HepG2 (cell line): ENCODE results near the gene THUMPD2. TPM values are rescaled to one million over a fixed set of nuclear protein-coding genes. Genes with fewer than 3 reads are reported as not detected.

Experiments used
- ATAC-seq: fragments of 200-7000 bp; cut with Tn5 transposase; 3 replicates; pipeline ENCODE4 v1.9.1; 2020; ENCODE audit warnings: mild to moderate bottlenecking, moderate library complexity
- BruUV-seq: library from RNA; stranded (reverse); fragments of 400-500 nt; replicated peaks from 2 replicates; lab custom pipeline; 2021; lab: Mats Ljungman, UMichigan
- CTCF ChIA-PET: fragments of 300-600 bp; formaldehyde crosslinking; extraction: SDS; loops from one replicate; lab custom pipeline; 2021; ENCODE audit warnings: low total read pairs, inconsistent platforms, low intra/inter-chr PET ratio; lab: Yijun Ruan, JAX
- POLR2A ChIA-PET: fragments of 350-600 bp; sonication (Branson Sonifier 250); formaldehyde crosslinking; loops from one replicate; lab custom pipeline; 2020; ENCODE audit warnings: antibody characterized with exemption, inconsistent platforms; lab: Yijun Ruan, JAX
- DNase-seq: peaks from one replicate; pipeline ENCODE4 v3.0.0-alpha.2; 2015; ENCODE audit warnings: low spot score
- FAIRE-seq: peaks from 3 replicates; lab custom pipeline; 2011; peaks lifted over from hg19 to GRCh38; lab: Jason Lieb, UNC
- H2AFZ ChIP-seq: one replicate; pipeline ENCODE4 v1.6.1; 2011; ENCODE audit warnings: low read length, inconsistent platforms
- H3K27ac ChIP-seq: fragments of 300-600 bp; 3 replicates; pipeline ENCODE4 v1.8.0; 2011; ENCODE audit warnings: mixed run types, mild to moderate bottlenecking, mixed read lengths, low read length, inconsistent platforms; ENCODE audit not compliant: insufficient read depth; ENCODE audit errors: extremely low read length
- H3K27me3 ChIP-seq, 2 experiments: fragments of 200-600 bp in 1 of 2; 2 replicates in 1 of 2; 3 replicates in 1 of 2; pipeline versions ENCODE4 v1.6.0 to v1.8.0; 2011; ENCODE audit warnings: low read length in 2 of 2, mild to moderate bottlenecking in 2 of 2, moderate library complexity in 2 of 2, inconsistent platforms in 1 of 2; ENCODE audit not compliant: insufficient read depth in 2 of 2, control insufficient read depth in 1 of 2
- H3K36me3 ChIP-seq, 2 experiments: fragments of 200-600 bp in 1 of 2; replicated peaks in 1 of 2; 2 replicates in 1 of 2; 3 replicates in 1 of 2; pipeline versions ENCODE4 v1.5.1 to v1.8.0; 2011; ENCODE audit warnings: low read length in 2 of 2, inconsistent platforms in 1 of 2; ENCODE audit not compliant: insufficient read depth in 2 of 2, control insufficient read depth in 1 of 2
- H3K4me1 ChIP-seq: 2 replicates; pipeline ENCODE4 v1.5.1; 2012; ENCODE audit warnings: low read length, inconsistent platforms; ENCODE audit not compliant: insufficient read depth
- H3K4me2 ChIP-seq: 2 replicates; pipeline ENCODE4 v1.6.0; 2011; ENCODE audit warnings: low read depth, low read length, inconsistent platforms
- H3K4me3 ChIP-seq, 3 experiments: fragments of 200-600 bp in 1 of 3; sonication (generic), shearing (Covaris generic) in 1 of 3; replicated peaks in 1 of 3; 2 replicates each; pipeline ENCODE4 v1.5.1; 2011 to 2016; ENCODE audit warnings: low read length in 3 of 3, inconsistent platforms in 2 of 3, low read depth in 2 of 3, mild to moderate bottlenecking in 2 of 3, control low read depth in 1 of 3, mixed read lengths in 1 of 3; ENCODE audit not compliant: insufficient read depth in 1 of 3
- H3K79me2 ChIP-seq: one replicate; pipeline ENCODE4 v1.6.1; 2011; ENCODE audit warnings: low read length, inconsistent platforms; ENCODE audit not compliant: insufficient read depth
- H3K9ac ChIP-seq: 2 replicates; pipeline ENCODE4 v1.6.0; 2011; ENCODE audit warnings: mild to moderate bottlenecking, low read depth, low read length, inconsistent platforms; ENCODE audit not compliant: insufficient read depth
- H3K9me3 ChIP-seq: 2 replicates; pipeline ENCODE4 v1.5.1; 2012; ENCODE audit warnings: mild to moderate bottlenecking, low read length
- H4K20me1 ChIP-seq: 2 replicates; pipeline ENCODE4 v1.6.0; 2011; ENCODE audit warnings: inconsistent platforms, mild to moderate bottlenecking, low read length, moderate library complexity; ENCODE audit not compliant: insufficient read depth
- ATF7 ChIP-seq, 2 experiments: fragments of 450-650 bp in 1 of 2; sonication (generic) in 1 of 2; formaldehyde crosslinking in 1 of 2; IDR thresholded peaks; 2 replicates each; pipeline versions ENCODE4 v1.4.0 to v1.6.1; 2016 to 2020; ENCODE audit warnings: antibody characterized with exemption in 1 of 2, mild to moderate bottlenecking in 1 of 2, missing genetic modification reagents in 1 of 2
- CCDC6 ChIP-seq: sonication (generic); formaldehyde crosslinking; IDR thresholded peaks from 2 replicates; pipeline ENCODE4 v1.8.1; 2022; ENCODE audit warnings: mild to moderate bottlenecking, missing genetic modification reagents, moderate library complexity
- EEA1 ChIP-seq: sonication (generic); formaldehyde crosslinking; IDR thresholded peaks from 2 replicates; pipeline ENCODE4 v1.5.1; 2020; ENCODE audit warnings: mild to moderate bottlenecking, missing genetic modification reagents, borderline replicate concordance
- HNRNPH1 ChIP-seq: fragments of 200-400 bp; formaldehyde crosslinking; optimal IDR thresholded peaks from 2 replicates; pipeline ENCODE3; 2017; ENCODE audit warnings: mild to moderate bottlenecking, low read depth, low read length
- HNRNPK ChIP-seq: fragments of 200-400 bp; formaldehyde crosslinking; IDR thresholded peaks from 2 replicates; pipeline ENCODE4 v1.6.1; 2018; ENCODE audit warnings: low read length, low read depth, moderate library complexity, mild to moderate bottlenecking; ENCODE audit not compliant: poor library complexity, severe bottlenecking
- JUN ChIP-seq: sonication (generic); formaldehyde crosslinking; IDR thresholded peaks from 2 replicates; pipeline ENCODE4 v1.4.0; 2020; ENCODE audit warnings: mild to moderate bottlenecking, missing genetic modification reagents
- JUNB ChIP-seq: sonication (generic); formaldehyde crosslinking; IDR thresholded peaks from 2 replicates; pipeline ENCODE4 v1.8.0; 2022; ENCODE audit warnings: missing genetic modification reagents, mild to moderate bottlenecking, borderline replicate concordance
- PBX2 ChIP-seq: IDR thresholded peaks from 2 replicates; pipeline ENCODE4 v1.6.1; 2016; ENCODE audit warnings: control low read depth
- PHF5A ChIP-seq: IDR thresholded peaks from one replicate; pipeline ENCODE4 v1.6.1; 2018; ENCODE audit warnings: low read depth, missing genetic modification reagents; ENCODE audit not compliant: unreplicated experiment
- POLR2AphosphoS2 ChIP-seq: IDR thresholded peaks from 2 replicates; pipeline ENCODE4 v1.6.1; 2011; ENCODE audit warnings: low read depth, low read length, improper control_type of control experiment
- ZFX ChIP-seq: sonication (generic); formaldehyde crosslinking; IDR thresholded peaks from 2 replicates; pipeline ENCODE4 v1.4.0; 2020; ENCODE audit warnings: mild to moderate bottlenecking, low read depth, missing genetic modification reagents, moderate library complexity
- ZNF772 ChIP-seq: sonication (generic); formaldehyde crosslinking; IDR thresholded peaks from 2 replicates; pipeline ENCODE4 v1.5.0; 2020; ENCODE audit warnings: mild to moderate bottlenecking, missing genetic modification reagents
- WGBS: methylation state at CpG from one replicate; pipeline ENCODE4 v1.1.6; 2017; ENCODE audit warnings: low lambda C conversion rate; 5-methylcytosine and 5-hydroxymethylcytosine counted together
- in situ Hi-C: cut with HindIII; loops from 2 replicates; pipeline ENCODE4 v1.10.0; 2017; ENCODE audit warnings: low pct_unique_long_range_greater_than_20kb; ENCODE audit not compliant: extremely low pct_ligation_motif_present
- intact Hi-C: fragments of 100-400 bp; cut with micrococcal nuclease; formaldehyde crosslinking; loops from one replicate; pipeline ENCODE4 v1.10.0; 2022; ENCODE audit not compliant: unreplicated experiment
- polyA plus RNA-seq, 8 experiments: library from polyadenylated mRNA; depleted of rRNA in 3 of 8; stranded (reverse) in 7 of 8; unstranded in 1 of 8; fragments of >200 nt; fragmentation: Illumina TruSeq in 4 of 8; extraction: Trizol in 4 of 8; gene quantifications; 2 replicates each; pipeline versions ENCODE4 v1.2.1 to v1.2.3, GENCODE V29; 2011 to 2016; ENCODE audit warnings: low read depth in 4 of 8, missing spikeins in 1 of 8, mixed read lengths in 1 of 8; ENCODE audit not compliant: insufficient read depth in 1 of 8
- total RNA-seq, 5 experiments: library from RNA; depleted of rRNA; stranded (reverse); fragments of >200 nt; fragmentation: Illumina TruSeq; extraction: Trizol; gene quantifications; 2 replicates each; pipeline ENCODE4 v1.2.3, GENCODE V29; 2016; ENCODE audit warnings: low read depth in 1 of 5
- TF ChIP-seq, protein P1 (sequence below): IDR thresholded peaks from 2 replicates; pipeline ENCODE4 v1.6.1; 2012; ENCODE audit warnings: low read length, improper control_type of control experiment
- TF ChIP-seq, protein P2 (sequence below): sonication (generic); formaldehyde crosslinking; IDR thresholded peaks from 2 replicates; pipeline ENCODE4 v1.5.1; 2020; ENCODE audit warnings: missing genetic modification reagents, mild to moderate bottlenecking, borderline replicate concordance
- TF ChIP-seq, protein P3 (sequence below): sonication (generic); formaldehyde crosslinking; IDR thresholded peaks from 2 replicates; pipeline ENCODE4 v1.4.0; 2020; ENCODE audit warnings: missing genetic modification reagents
- TF ChIP-seq, protein P4 (sequence below): sonication (generic); formaldehyde crosslinking; conservative IDR thresholded peaks from 2 replicates; pipeline ENCODE4 v1.4.0; 2020; ENCODE audit warnings: missing genetic modification reagents

The THUMPD2 gene
- total and polyA plus RNA-seq, 2 of the 13 experiments (the other 11 are each of a cell fraction or from before 2014, with no cell fraction given): 11.8 to 15.6 TPM

GRCh38 chr2:39735648-39736047 is 43.4 kb downstream of the THUMPD2 start:
- Histone ChIP-seq H2AFZ (no peak overlapping the region), H3K4me2 (no peak overlapping the region), H3K4me1 (no peaks in the 10 kb centered on the region), H3K36me3 (peaks cover 21 to 59% of the 10 kb centered on the region in 2 experiments), H3K27ac (no peak overlapping the region), H3K9ac (no peak overlapping the region), H3K79me2 (no peaks in the 10 kb centered on the region), H3K4me3 (no peak overlapping the region), H3K9me3 (no peaks in the 10 kb centered on the region), H3K27me3 (no peaks in the 10 kb centered on the region), H4K20me1 (no peaks in the 10 kb centered on the region)
- intact Hi-C loops (no loop called here), in situ Hi-C loops (no loop called here)
- POLR2A ChIA-PET: no interaction called here
- ATAC-seq (no peak), FAIRE-seq (no peak), DNase-seq (no peak)
- CTCF ChIA-PET: no interaction called here
- BruUV-seq: no TSS peak
- WGBS: 100% methylated on average over 3 of the region's 3 CpGs
- TF ChIP-seq ATF7 (IDR thresholded peaks at IDR 0.05) (no peak), ATF7 (CRISPR knock-in tag; IDR thresholded peaks at IDR 0.05) (no peak), HNRNPH1 (no peak), JUN (CRISPR knock-in tag) (no peak), ZNF772 (CRISPR knock-in tag) (no peak), HNRNPK (no peak), EEA1 (CRISPR knock-in tag) (no peak), JUNB (CRISPR knock-in tag) (no peak), ZFX (CRISPR knock-in tag) (no peak), PHF5A (no peak), CCDC6 (CRISPR knock-in tag) (no peak), POLR2AphosphoS2 (no peak), PBX2 (CRISPR knock-in tag) (no peak)
- TF ChIP-seq, protein P1, sequence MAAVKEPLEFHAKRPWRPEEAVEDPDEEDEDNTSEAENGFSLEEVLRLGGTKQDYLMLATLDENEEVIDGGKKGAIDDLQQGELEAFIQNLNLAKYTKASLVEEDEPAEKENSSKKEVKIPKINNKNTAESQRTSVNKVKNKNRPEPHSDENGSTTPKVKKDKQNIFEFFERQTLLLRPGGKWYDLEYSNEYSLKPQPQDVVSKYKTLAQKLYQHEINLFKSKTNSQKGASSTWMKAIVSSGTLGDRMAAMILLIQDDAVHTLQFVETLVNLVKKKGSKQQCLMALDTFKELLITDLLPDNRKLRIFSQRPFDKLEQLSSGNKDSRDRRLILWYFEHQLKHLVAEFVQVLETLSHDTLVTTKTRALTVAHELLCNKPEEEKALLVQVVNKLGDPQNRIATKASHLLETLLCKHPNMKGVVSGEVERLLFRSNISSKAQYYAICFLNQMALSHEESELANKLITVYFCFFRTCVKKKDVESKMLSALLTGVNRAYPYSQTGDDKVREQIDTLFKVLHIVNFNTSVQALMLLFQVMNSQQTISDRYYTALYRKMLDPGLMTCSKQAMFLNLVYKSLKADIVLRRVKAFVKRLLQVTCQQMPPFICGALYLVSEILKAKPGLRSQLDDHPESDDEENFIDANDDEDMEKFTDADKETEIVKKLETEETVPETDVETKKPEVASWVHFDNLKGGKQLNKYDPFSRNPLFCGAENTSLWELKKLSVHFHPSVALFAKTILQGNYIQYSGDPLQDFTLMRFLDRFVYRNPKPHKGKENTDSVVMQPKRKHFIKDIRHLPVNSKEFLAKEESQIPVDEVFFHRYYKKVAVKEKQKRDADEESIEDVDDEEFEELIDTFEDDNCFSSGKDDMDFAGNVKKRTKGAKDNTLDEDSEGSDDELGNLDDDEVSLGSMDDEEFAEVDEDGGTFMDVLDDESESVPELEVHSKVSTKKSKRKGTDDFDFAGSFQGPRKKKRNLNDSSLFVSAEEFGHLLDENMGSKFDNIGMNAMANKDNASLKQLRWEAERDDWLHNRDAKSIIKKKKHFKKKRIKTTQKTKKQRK: no peak
- TF ChIP-seq, protein P2, sequence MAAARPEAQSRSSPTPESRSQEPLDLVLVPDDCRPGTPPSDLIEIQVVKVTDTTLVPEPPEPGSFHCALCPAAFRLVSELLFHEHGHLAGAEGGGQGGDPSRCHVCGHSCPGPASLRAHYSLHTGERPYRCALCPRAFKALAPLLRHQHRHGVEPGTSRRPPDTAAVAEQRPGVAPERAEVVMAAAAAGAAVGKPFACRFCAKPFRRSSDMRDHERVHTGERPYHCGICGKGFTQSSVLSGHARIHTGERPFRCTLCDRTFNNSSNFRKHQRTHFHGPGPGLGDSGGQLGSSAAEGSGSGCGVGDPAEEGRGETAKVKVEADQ: no peak
- TF ChIP-seq, protein P3, sequence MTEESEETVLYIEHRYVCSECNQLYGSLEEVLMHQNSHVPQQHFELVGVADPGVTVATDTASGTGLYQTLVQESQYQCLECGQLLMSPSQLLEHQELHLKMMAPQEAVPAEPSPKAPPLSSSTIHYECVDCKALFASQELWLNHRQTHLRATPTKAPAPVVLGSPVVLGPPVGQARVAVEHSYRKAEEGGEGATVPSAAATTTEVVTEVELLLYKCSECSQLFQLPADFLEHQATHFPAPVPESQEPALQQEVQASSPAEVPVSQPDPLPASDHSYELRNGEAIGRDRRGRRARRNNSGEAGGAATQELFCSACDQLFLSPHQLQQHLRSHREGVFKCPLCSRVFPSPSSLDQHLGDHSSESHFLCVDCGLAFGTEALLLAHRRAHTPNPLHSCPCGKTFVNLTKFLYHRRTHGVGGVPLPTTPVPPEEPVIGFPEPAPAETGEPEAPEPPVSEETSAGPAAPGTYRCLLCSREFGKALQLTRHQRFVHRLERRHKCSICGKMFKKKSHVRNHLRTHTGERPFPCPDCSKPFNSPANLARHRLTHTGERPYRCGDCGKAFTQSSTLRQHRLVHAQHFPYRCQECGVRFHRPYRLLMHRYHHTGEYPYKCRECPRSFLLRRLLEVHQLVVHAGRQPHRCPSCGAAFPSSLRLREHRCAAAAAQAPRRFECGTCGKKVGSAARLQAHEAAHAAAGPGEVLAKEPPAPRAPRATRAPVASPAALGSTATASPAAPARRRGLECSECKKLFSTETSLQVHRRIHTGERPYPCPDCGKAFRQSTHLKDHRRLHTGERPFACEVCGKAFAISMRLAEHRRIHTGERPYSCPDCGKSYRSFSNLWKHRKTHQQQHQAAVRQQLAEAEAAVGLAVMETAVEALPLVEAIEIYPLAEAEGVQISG (CRISPR knock-in tag): no peak
- TF ChIP-seq, protein P4, sequence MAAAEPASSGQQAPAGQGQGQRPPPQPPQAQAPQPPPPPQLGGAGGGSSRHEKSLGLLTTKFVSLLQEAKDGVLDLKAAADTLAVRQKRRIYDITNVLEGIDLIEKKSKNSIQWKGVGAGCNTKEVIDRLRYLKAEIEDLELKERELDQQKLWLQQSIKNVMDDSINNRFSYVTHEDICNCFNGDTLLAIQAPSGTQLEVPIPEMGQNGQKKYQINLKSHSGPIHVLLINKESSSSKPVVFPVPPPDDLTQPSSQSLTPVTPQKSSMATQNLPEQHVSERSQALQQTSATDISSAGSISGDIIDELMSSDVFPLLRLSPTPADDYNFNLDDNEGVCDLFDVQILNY (CRISPR knock-in tag): no peak
